Measurements from ENCODE around the gene ARL16.

Gene ARL16, protein sequence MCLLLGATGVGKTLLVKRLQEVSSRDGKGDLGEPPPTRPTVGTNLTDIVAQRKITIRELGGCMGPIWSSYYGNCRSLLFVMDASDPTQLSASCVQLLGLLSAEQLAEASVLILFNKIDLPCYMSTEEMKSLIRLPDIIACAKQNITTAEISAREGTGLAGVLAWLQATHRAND

GRCh38 chr17:81683584-81684441 lies at the start of gene ARL16, which contains the start of gene HGS:
ARL16 (minus strand) TSS chr17:81683797; CDS start chr17:81683753, 44 bp downstream.
HGS (plus strand) TSS chr17:81684011; CDS start chr17:81684067, 56 bp downstream.
- DNase-seq, result peak; percentile 98
- Mint-ChIP-seq H3K4me3 (peak within 1 kb of the TSS; percentile 93), H3K4me1 (peaks cover 30% of the 10 kb centered on the region)

DNA sequence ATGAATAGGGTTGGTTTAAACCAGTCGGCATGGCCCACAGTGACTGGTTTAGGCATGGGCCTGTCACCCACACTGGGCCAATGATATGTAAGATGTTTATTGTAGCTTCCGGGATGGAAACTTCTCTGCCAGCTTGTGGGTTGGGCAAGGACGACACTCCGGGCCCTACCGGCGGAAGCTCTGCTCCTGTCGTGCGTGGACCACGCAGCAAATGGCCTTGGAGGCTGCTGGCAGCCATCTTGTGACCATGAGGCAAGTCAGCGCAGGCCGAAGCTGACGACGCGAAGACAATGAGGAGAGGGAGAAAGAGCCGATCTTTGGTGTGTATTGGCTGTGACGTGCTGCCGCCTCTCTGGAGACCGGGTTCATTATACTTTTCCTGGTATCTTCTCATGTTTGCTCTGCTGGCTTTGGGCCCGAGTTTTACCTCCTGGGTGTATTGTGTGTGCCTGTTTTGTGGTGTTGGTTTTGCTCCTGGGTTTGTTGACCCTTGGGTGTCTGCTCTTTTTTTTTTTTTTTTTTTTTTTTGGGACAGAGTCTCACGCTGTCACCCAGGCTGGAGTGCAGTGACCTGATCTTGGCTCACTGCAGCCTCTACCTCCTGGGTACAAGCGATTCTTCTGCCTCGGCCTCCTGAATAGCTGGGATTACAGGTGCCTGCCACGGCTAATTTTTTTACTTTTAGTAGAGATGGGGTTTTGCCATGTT lies 43.9 kb upstream of the ARL16 start:
- DNase-seq, result no peak

More at GRCh38 chr17:81683584-81684441, at the start of gene ARL16, which contains the start of gene HGS:
- Mint-ChIP-seq H3K27ac (peak within 1 kb of the TSS; percentile 95), H3K27me3 (ENCODE audit: low read depth, poor library complexity) (peaks cover 2% of the 10 kb centered on the region), H3K36me3 (ENCODE audit: low read depth) (peaks cover 9% of the 10 kb centered on the region), H3K9me3 (no peaks in the 10 kb centered on the region)
- TF ChIP-seq, protein P1, sequence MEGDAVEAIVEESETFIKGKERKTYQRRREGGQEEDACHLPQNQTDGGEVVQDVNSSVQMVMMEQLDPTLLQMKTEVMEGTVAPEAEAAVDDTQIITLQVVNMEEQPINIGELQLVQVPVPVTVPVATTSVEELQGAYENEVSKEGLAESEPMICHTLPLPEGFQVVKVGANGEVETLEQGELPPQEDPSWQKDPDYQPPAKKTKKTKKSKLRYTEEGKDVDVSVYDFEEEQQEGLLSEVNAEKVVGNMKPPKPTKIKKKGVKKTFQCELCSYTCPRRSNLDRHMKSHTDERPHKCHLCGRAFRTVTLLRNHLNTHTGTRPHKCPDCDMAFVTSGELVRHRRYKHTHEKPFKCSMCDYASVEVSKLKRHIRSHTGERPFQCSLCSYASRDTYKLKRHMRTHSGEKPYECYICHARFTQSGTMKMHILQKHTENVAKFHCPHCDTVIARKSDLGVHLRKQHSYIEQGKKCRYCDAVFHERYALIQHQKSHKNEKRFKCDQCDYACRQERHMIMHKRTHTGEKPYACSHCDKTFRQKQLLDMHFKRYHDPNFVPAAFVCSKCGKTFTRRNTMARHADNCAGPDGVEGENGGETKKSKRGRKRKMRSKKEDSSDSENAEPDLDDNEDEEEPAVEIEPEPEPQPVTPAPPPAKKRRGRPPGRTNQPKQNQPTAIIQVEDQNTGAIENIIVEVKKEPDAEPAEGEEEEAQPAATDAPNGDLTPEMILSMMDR (IDR thresholded peaks at IDR 0.05), result no peak

GRCh38 chr17:81726004-81726403 lies 42.4 kb upstream of the ARL16 start:
- Mint-ChIP-seq H3K27ac (peak overlapping the region; percentile 61), H3K36me3 (ENCODE audit: low read depth) (no peaks in the 10 kb centered on the region), H3K4me3 (no peak overlapping the region), H3K9me3 (no peaks in the 10 kb centered on the region), H3K27me3 (ENCODE audit: low read depth, poor library complexity) (peaks cover 20% of the 10 kb centered on the region), H3K4me1 (peaks cover 19% of the 10 kb centered on the region)
- TF ChIP-seq, protein P1 (IDR thresholded peaks at IDR 0.05), result no peak
- DNase-seq, result no peak

More for the DNA sequence above, 43.9 kb upstream of the ARL16 start:
- Mint-ChIP-seq H3K27ac (no peak overlapping the region), H3K4me1 (peaks cover 17% of the 10 kb centered on the region), H3K9me3 (no peaks in the 10 kb centered on the region), H3K4me3 (no peak overlapping the region), H3K36me3 (ENCODE audit: low read depth) (no peaks in the 10 kb centered on the region), H3K27me3 (ENCODE audit: low read depth, poor library complexity) (peaks cover 27% of the 10 kb centered on the region)
- TF ChIP-seq, protein P1 (IDR thresholded peaks at IDR 0.05), result no peak

- no peak overlapping the region for H3K4me3 Mint-ChIP-seq
- H3K4me1 Mint-ChIP-seq, result peaks cover 17% of the 10 kb centered on the region
Measured at GRCh38 chr17:81725439-81725838, 41.8 kb upstream of the ARL16 start.

DNA sequence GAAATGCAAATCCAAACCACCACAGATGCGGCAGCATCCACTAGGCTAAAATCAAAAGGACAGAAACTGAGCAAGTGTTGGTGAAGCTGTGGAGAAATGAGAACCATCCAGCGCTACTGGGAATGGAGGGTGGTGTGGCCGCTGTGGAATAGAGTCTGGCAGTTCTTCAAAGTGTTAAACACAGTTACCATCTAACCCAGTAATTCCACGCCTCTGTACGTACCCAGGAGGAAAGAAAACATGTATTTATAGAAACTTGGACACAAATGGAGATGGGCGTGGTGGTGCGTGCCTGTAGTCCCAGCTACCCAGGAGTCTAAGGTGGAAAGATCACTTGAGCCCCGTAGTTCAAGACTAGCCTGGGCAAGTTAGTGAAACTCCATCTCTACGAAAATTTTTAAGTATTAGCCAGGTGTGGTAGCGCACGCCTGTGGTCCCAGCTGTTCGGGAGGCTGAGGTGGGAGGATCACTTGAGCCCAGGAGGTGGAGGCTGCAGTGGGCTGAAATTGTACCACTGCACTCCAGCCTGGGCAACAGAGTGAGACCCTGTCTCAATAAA lies 40.1 kb upstream of the ARL16 start:
- no peak overlapping the region for H3K27ac Mint-ChIP-seq
- H3K9me3 Mint-ChIP-seq, result no peaks in the 10 kb centered on the region
- DNase-seq, result no peak
- no peak overlapping the region for H3K4me3 Mint-ChIP-seq
- TF ChIP-seq, protein P1 (IDR thresholded peaks at IDR 0.05), result no peak
- H3K36me3 Mint-ChIP-seq (ENCODE audit: low read depth), result no peaks in the 10 kb centered on the region
- H3K27me3 Mint-ChIP-seq (ENCODE audit: low read depth, poor library complexity), result peaks cover 12% of the 10 kb centered on the region
- peaks cover 17% of the 10 kb centered on the region for H3K4me1 Mint-ChIP-seq

More at GRCh38 chr17:81725439-81725838, 41.8 kb upstream of the ARL16 start:
- no peak overlapping the region for H3K27ac Mint-ChIP-seq
- TF ChIP-seq, protein P1 (IDR thresholded peaks at IDR 0.05), result no peak
- DNase-seq, result no peak
- H3K27me3 Mint-ChIP-seq (ENCODE audit: low read depth, poor library complexity), result peaks cover 16% of the 10 kb centered on the region
- H3K9me3 Mint-ChIP-seq, result no peaks in the 10 kb centered on the region
- no peaks in the 10 kb centered on the region for H3K36me3 Mint-ChIP-seq (ENCODE audit: low read depth)

Measured in nephron progenitor cell (in vitro differentiated cells).